ENCODE data around the gene TARBP1. TPM values are rescaled to one million over a fixed set of nuclear protein-coding genes. Genes with fewer than 3 reads are reported as not detected.
A peak's percentile ranks its signal among the peaks of the same experiment; 100 is the strongest.

The TARBP1 gene
- total RNA-seq: 11.2 to 22.2 TPM (median 12.9 TPM) in 3 replicates
- long read RNA-seq, full-length matches to known transcripts: 9 of 16 reads
- long read RNA-seq, partial matches to known transcripts: 1 of 16 reads
- long read RNA-seq, other reads (novel, unspliced or antisense): 6 of 16 reads

GRCh38 chr1:234478481-234479309, at the start of gene TARBP1:
Gene TARBP1 (minus strand): TSS chr1:234479179. CDS start chr1:234479103, 76 bp downstream.
- no peaks in the 10 kb centered on the region for H3K9me3 Mint-ChIP-seq (ENCODE audit: low read depth)
- no peaks in the 10 kb centered on the region for H3K36me3 Mint-ChIP-seq (ENCODE audit: low read depth)
- H3K27me3 Mint-ChIP-seq (ENCODE audit: low read depth): peaks cover 23% of the 10 kb centered on the region
- no peak within 1 kb of the TSS for H3K27ac Mint-ChIP-seq (ENCODE audit: unreplicated experiment)
- TF ChIP-seq CTCF (IDR thresholded peaks at IDR 0.05): peak; percentile 44
- peak within 1 kb of the TSS; percentile 78 for H3K4me3 Mint-ChIP-seq (ENCODE audit: unreplicated experiment)
- peaks cover 20% of the 10 kb centered on the region for H3K4me1 Mint-ChIP-seq (ENCODE audit: low read depth)
- no peak for DNase-seq (ENCODE audit: low spot score)

- Mint-ChIP-seq H3K27me3 (ENCODE audit: low read depth) (no peaks in the 10 kb centered on the region), H3K27ac (ENCODE audit: unreplicated experiment) (no peak overlapping the region), H3K9me3 (ENCODE audit: low read depth) (no peaks in the 10 kb centered on the region), H3K36me3 (ENCODE audit: low read depth) (peaks cover 1% of the 10 kb centered on the region), H3K4me3 (ENCODE audit: unreplicated experiment) (no peak overlapping the region), H3K4me1 (ENCODE audit: low read depth) (peaks cover 46% of the 10 kb centered on the region)
- no peak for DNase-seq (ENCODE audit: low spot score)
- TF ChIP-seq CTCF (IDR thresholded peaks at IDR 0.05): no peak
These were observed 49.3 kb upstream of the TARBP1 start for GRCh38 chr1:234528074-234528865.

GRCh38 chr1:234527346-234527745, 48.4 kb upstream of the TARBP1 start:
- no peaks in the 10 kb centered on the region for H3K27me3 Mint-ChIP-seq (ENCODE audit: low read depth)
- H3K9me3 Mint-ChIP-seq (ENCODE audit: low read depth): no peaks in the 10 kb centered on the region
- DNase-seq (ENCODE audit: low spot score): no peak
- H3K27ac Mint-ChIP-seq (ENCODE audit: unreplicated experiment): no peak overlapping the region
- peaks cover 37% of the 10 kb centered on the region for H3K4me1 Mint-ChIP-seq (ENCODE audit: low read depth)
- H3K36me3 Mint-ChIP-seq (ENCODE audit: low read depth): peaks cover 1% of the 10 kb centered on the region
- TF ChIP-seq CTCF (IDR thresholded peaks at IDR 0.05): no peak
- H3K4me3 Mint-ChIP-seq (ENCODE audit: unreplicated experiment): no peak overlapping the region

- no peak for DNase-seq (ENCODE audit: low spot score)
- H3K27me3 Mint-ChIP-seq (ENCODE audit: low read depth): no peaks in the 10 kb centered on the region
- H3K9me3 Mint-ChIP-seq (ENCODE audit: low read depth): no peaks in the 10 kb centered on the region
- H3K4me3 Mint-ChIP-seq (ENCODE audit: unreplicated experiment): no peak overlapping the region
- H3K27ac Mint-ChIP-seq (ENCODE audit: unreplicated experiment): no peak overlapping the region
- H3K36me3 Mint-ChIP-seq (ENCODE audit: low read depth): peaks cover 1% of the 10 kb centered on the region
- TF ChIP-seq CTCF (IDR thresholded peaks at IDR 0.05): no peak
- peaks cover 33% of the 10 kb centered on the region for H3K4me1 Mint-ChIP-seq (ENCODE audit: low read depth)
These were observed 47.9 kb upstream of the TARBP1 start for GRCh38 chr1:234526922-234527321.

GRCh38 chr1:234525099-234525799, 46.3 kb upstream of the TARBP1 start:
- Mint-ChIP-seq H3K36me3 (ENCODE audit: low read depth) (no peaks in the 10 kb centered on the region), H3K27ac (ENCODE audit: unreplicated experiment) (no peak overlapping the region), H3K9me3 (ENCODE audit: low read depth) (no peaks in the 10 kb centered on the region), H3K4me1 (ENCODE audit: low read depth) (peaks cover 18% of the 10 kb centered on the region), H3K4me3 (ENCODE audit: unreplicated experiment) (no peak overlapping the region), H3K27me3 (ENCODE audit: low read depth) (no peaks in the 10 kb centered on the region)
- no peak for TF ChIP-seq CTCF (IDR thresholded peaks at IDR 0.05)
- DNase-seq (ENCODE audit: low spot score): no peak
